Panc1 (cell line): ENCODE data around the gene NCOA5. TPM values are rescaled to one million over a fixed set of nuclear protein-coding genes. Genes with fewer than 3 reads are reported as not detected.

Experiments used
- ATAC-seq: fragments of 200-7000 bp; cut with Tn5 transposase; 2 replicates; pipeline ENCODE4 v1.9.1; 2020; ENCODE audit warnings: mild to moderate bottlenecking, moderate library complexity
- BruUV-seq: library from RNA; stranded (reverse); fragments of 400-500 nt; replicated peaks from 2 replicates; lab custom pipeline; 2021; lab: Mats Ljungman, UMichigan
- CTCF ChIA-PET: fragments of 300-600 bp; sonication (Branson Sonifier 250); formaldehyde crosslinking; loops from one replicate; lab custom pipeline; 2022; ENCODE audit warnings: antibody characterized with exemption; lab: Charles Lee
- POLR2A ChIA-PET: fragments of 300-600 bp; sonication (Branson Sonifier 250); formaldehyde crosslinking; loops from one replicate; lab custom pipeline; 2022; ENCODE audit warnings: antibody characterized with exemption; lab: Charles Lee
- DNase-seq: peaks from one replicate; pipeline ENCODE4 v3.0.0-alpha.2; 2010; ENCODE audit warnings: low read depth, low spot score
- H3K27ac ChIP-seq: 2 replicates; pipeline ENCODE4 v1.5.1; 2011; ENCODE audit warnings: mild to moderate bottlenecking, low read length, inconsistent platforms
- H3K27me3 ChIP-seq: fragments of 200-500 bp; sonication (Bioruptor generic); 2 replicates; pipeline ENCODE4 v1.6.0; 2014; ENCODE audit warnings: low read length, inconsistent platforms; ENCODE audit not compliant: control insufficient read depth, insufficient read depth
- H3K36me3 ChIP-seq: fragments of 200-500 bp; sonication (Bioruptor generic); 2 replicates; pipeline ENCODE4 v1.5.1; 2014; ENCODE audit warnings: inconsistent platforms, mild to moderate bottlenecking, low read length, moderate library complexity; ENCODE audit not compliant: control insufficient read depth, insufficient read depth
- H3K4me1 ChIP-seq: 2 replicates; pipeline ENCODE4 v1.5.1; 2011; ENCODE audit warnings: inconsistent platforms, mild to moderate bottlenecking, low read length, moderate library complexity; ENCODE audit not compliant: control insufficient read depth, insufficient read depth
- H3K4me3 ChIP-seq, 2 experiments: 2 replicates each; pipeline ENCODE4 v1.5.1; 2011 to 2012; ENCODE audit warnings: low read depth in 2 of 2, low read length in 2 of 2, mild to moderate bottlenecking in 2 of 2, inconsistent platforms in 1 of 2, moderate library complexity in 1 of 2
- H3K9me3 ChIP-seq: fragments of 200-500 bp; sonication (Bioruptor generic); 2 replicates; pipeline ENCODE4 v1.5.1; 2014; ENCODE audit warnings: low read depth, mild to moderate bottlenecking, inconsistent platforms, low read length, moderate library complexity; ENCODE audit not compliant: control insufficient read depth, insufficient read depth
- POLR2AphosphoS5 ChIP-seq: IDR thresholded peaks from 2 replicates; pipeline ENCODE4 v1.6.1; 2012; ENCODE audit warnings: mild to moderate bottlenecking, low read depth, low read length, moderate library complexity
- SIN3A ChIP-seq: IDR thresholded peaks from 2 replicates; pipeline ENCODE4 v1.6.1; 2012; ENCODE audit warnings: low read depth, mild to moderate bottlenecking, low read length, moderate library complexity, borderline replicate concordance; ENCODE audit not compliant: insufficient read depth
- TCF7L2 ChIP-seq: IDR thresholded peaks from 2 replicates; pipeline ENCODE4 v1.6.1; 2011; ENCODE audit warnings: mild to moderate bottlenecking, low read depth, low read length, inconsistent platforms
- in situ Hi-C: cut with HindIII; loops from 2 replicates; pipeline ENCODE4 v1.10.0; 2016; ENCODE audit warnings: low sequenced_read_pairs, low pct_unique_long_range_greater_than_20kb
- intact Hi-C: fragments of 100-400 bp; cut with micrococcal nuclease; formaldehyde crosslinking; loops from one replicate; pipeline ENCODE4 v1.10.0; 2022; ENCODE audit not compliant: unreplicated experiment
- total RNA-seq: library from RNA; stranded (reverse); gene quantifications from one replicate; pipeline ENCODE4 v1.2.1, GENCODE V29; 2021; ENCODE audit not compliant: unreplicated experiment
- TF ChIP-seq, protein P1 (sequence below), 2 experiments: IDR thresholded peaks; 2 replicates each; pipeline ENCODE4 v1.6.1; 2011 to 2012; ENCODE audit warnings: low read depth in 2 of 2, control low read depth in 1 of 2, low read length in 1 of 2, mild to moderate bottlenecking in 1 of 2, moderate library complexity in 1 of 2; ENCODE audit not compliant: insufficient read depth in 1 of 2
- TF ChIP-seq, protein P2 (sequence below): fragments of 450-650 bp; IDR thresholded peaks from 2 replicates; pipeline ENCODE4 v1.5.1; 2017; ENCODE audit warnings: mild to moderate bottlenecking

Gene NCOA5
- total RNA-seq, 1 experiment from 2014 or later: 30.6 TPM

DNA sequence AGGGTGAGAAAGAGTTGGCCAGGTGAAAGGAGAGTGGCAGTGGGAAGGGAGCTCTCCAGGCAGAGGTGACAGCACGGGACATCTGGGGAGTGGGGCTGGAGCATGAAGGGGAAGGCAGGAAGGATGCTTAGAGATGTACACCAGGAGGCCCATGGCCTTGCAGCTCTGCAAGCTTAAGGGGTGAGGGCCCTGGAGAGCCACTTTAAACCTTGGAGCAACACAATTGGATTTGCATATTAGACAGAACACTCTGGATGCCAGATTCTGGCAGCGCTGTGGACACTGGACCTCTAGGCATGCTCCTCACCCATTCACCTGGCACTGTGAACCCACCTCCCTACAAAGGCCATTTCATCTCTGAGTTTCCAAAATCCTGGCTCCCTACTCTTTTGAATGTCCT, 24.7 kb upstream of the NCOA5 start:
- ChIA-PET POLR2A (no interaction called here), CTCF (interaction anchor here (0.7 kb wide), 1 partner anchor 169 kb away, joined by 3 read pairs; no protein-coding TSS in a partner anchor)
- H3K4me1 ChIP-seq: 0 out of 2 replicates have a peak, but pooled peaks cover 7% of the 10 kb centered on the region
- no peak for ATAC-seq
- intact Hi-C loops: no loop called here
- no peaks in the 10 kb centered on the region for H3K36me3 ChIP-seq
- H3K9me3 ChIP-seq: no peaks in the 10 kb centered on the region
- no peak overlapping the region for H3K27ac ChIP-seq
- H3K4me3 ChIP-seq: no peak overlapping the region
- in situ Hi-C loops: no loop called here
- BruUV-seq: no TSS peak
- no peak for DNase-seq
- peaks cover 10% of the 10 kb centered on the region for H3K27me3 ChIP-seq
- TF ChIP-seq TCF7L2: no peak
- TF ChIP-seq, protein P1, sequence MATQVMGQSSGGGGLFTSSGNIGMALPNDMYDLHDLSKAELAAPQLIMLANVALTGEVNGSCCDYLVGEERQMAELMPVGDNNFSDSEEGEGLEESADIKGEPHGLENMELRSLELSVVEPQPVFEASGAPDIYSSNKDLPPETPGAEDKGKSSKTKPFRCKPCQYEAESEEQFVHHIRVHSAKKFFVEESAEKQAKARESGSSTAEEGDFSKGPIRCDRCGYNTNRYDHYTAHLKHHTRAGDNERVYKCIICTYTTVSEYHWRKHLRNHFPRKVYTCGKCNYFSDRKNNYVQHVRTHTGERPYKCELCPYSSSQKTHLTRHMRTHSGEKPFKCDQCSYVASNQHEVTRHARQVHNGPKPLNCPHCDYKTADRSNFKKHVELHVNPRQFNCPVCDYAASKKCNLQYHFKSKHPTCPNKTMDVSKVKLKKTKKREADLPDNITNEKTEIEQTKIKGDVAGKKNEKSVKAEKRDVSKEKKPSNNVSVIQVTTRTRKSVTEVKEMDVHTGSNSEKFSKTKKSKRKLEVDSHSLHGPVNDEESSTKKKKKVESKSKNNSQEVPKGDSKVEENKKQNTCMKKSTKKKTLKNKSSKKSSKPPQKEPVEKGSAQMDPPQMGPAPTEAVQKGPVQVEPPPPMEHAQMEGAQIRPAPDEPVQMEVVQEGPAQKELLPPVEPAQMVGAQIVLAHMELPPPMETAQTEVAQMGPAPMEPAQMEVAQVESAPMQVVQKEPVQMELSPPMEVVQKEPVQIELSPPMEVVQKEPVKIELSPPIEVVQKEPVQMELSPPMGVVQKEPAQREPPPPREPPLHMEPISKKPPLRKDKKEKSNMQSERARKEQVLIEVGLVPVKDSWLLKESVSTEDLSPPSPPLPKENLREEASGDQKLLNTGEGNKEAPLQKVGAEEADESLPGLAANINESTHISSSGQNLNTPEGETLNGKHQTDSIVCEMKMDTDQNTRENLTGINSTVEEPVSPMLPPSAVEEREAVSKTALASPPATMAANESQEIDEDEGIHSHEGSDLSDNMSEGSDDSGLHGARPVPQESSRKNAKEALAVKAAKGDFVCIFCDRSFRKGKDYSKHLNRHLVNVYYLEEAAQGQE (IDR thresholded peaks at IDR 0.05; ENCODE audit: insufficient read depth in 1 of 2, low read depth in 2 of 2, low read length in 1 of 2): no peak

DNA sequence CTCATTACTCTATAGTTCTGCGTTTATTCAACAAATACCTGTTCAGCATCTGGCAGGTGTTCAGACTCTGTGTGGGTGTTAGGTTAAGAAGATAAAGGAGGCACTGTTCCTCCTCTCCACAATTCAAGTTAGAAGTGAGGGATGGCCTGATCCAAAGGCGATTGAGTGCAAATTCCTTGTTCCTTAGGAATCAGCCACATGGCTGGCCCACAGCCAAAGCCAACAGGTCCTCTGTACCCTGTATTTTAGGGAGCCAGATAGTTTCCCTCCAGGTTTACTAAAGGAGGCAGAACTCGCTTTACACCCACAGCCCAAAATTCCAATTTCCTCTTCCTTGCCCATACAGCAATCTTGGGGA, 23.3 kb upstream of the NCOA5 start:
- Histone ChIP-seq H3K4me3 (no peak overlapping the region), H3K9me3 (no peaks in the 10 kb centered on the region), H3K27me3 (peaks cover 11% of the 10 kb centered on the region), H3K4me1 (no peaks in the 10 kb centered on the region), H3K27ac (no peak overlapping the region), H3K36me3 (no peaks in the 10 kb centered on the region)
- DNase-seq (no peak), ATAC-seq (no peak)
- intact Hi-C loops (no loop called here), in situ Hi-C loops (no loop called here)
- ChIA-PET POLR2A (no interaction called here), CTCF (no interaction called here)
- TF ChIP-seq SIN3A (no peak), TCF7L2 (no peak), POLR2AphosphoS5 (no peak)
- TF ChIP-seq, protein P2, sequence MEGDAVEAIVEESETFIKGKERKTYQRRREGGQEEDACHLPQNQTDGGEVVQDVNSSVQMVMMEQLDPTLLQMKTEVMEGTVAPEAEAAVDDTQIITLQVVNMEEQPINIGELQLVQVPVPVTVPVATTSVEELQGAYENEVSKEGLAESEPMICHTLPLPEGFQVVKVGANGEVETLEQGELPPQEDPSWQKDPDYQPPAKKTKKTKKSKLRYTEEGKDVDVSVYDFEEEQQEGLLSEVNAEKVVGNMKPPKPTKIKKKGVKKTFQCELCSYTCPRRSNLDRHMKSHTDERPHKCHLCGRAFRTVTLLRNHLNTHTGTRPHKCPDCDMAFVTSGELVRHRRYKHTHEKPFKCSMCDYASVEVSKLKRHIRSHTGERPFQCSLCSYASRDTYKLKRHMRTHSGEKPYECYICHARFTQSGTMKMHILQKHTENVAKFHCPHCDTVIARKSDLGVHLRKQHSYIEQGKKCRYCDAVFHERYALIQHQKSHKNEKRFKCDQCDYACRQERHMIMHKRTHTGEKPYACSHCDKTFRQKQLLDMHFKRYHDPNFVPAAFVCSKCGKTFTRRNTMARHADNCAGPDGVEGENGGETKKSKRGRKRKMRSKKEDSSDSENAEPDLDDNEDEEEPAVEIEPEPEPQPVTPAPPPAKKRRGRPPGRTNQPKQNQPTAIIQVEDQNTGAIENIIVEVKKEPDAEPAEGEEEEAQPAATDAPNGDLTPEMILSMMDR: no peak
- TF ChIP-seq, protein P1 (IDR thresholded peaks at IDR 0.05; ENCODE audit: insufficient read depth in 1 of 2, low read depth in 2 of 2, low read length in 1 of 2): no peak
- no TSS peak for BruUV-seq
